GM21360 (cell line): ENCODE measurements around the gene SORCS2.

Experiments
- ATAC-seq: cut with Tn5 transposase; IDR thresholded peaks from one replicate; pipeline ENCODE4 v1.9.1; 2021; ENCODE audit warnings: mild to moderate bottlenecking, moderate library complexity; ENCODE audit not compliant: unreplicated experiment

SORCS2 gene

GRCh38 chr4:7422151-7422897 is 230.0 kb downstream of the SORCS2 start:
- ATAC-seq, result no peak

GRCh38 chr4:7422898-7423180 is 230.5 kb downstream of the SORCS2 start:
- no peak for ATAC-seq

GRCh38 chr4:7423391-7423790 is 231.1 kb downstream of the SORCS2 start:
- no peak for ATAC-seq

- ATAC-seq, result no peak
These were observed 231.6 kb downstream of the SORCS2 start for GRCh38 chr4:7423801-7424552.

GRCh38 chr4:7424553-7425111 is 232.3 kb downstream of the SORCS2 start:
- no peak for ATAC-seq

GRCh38 chr4:7425124-7425523 is 232.8 kb downstream of the SORCS2 start:
- no peak for ATAC-seq

GRCh38 chr4:7425591-7426468 is 233.5 kb downstream of the SORCS2 start:
- no peak for ATAC-seq

GRCh38 chr4:7426525-7427171 is 234.3 kb downstream of the SORCS2 start:
- ATAC-seq, result no peak

GRCh38 chr4:7427361-7427760 is 235.0 kb downstream of the SORCS2 start:
- no peak for ATAC-seq

- no peak for ATAC-seq
These were observed 235.5 kb downstream of the SORCS2 start for GRCh38 chr4:7427831-7428260.

GRCh38 chr4:7428261-7429068 is 236.1 kb downstream of the SORCS2 start:
- no peak for ATAC-seq

- no peak for ATAC-seq
These were observed 236.7 kb downstream of the SORCS2 start for GRCh38 chr4:7429069-7429416.

GRCh38 chr4:7429601-7430078 is 237.3 kb downstream of the SORCS2 start:
- no peak for ATAC-seq

- no peak for ATAC-seq
These were observed 238.1 kb downstream of the SORCS2 start for GRCh38 chr4:7430368-7430964.

- no peak for ATAC-seq
These were observed 238.8 kb downstream of the SORCS2 start for GRCh38 chr4:7430965-7431695.

- ATAC-seq, result no peak
These were observed 239.6 kb downstream of the SORCS2 start for GRCh38 chr4:7431696-7432530.

- no peak for ATAC-seq
These were observed 240.4 kb downstream of the SORCS2 start for GRCh38 chr4:7432531-7433375.
